Measurements from ENCODE around the gene VASP. TPM values are rescaled to one million over a fixed set of nuclear protein-coding genes. Genes with fewer than 3 reads are reported as not detected.

The VASP gene
- total and polyA plus RNA-seq, 2 of the 13 experiments (the other 11 are each of a cell fraction or from before 2014, with no cell fraction given): 41.8 to 67.1 TPM

DNA sequence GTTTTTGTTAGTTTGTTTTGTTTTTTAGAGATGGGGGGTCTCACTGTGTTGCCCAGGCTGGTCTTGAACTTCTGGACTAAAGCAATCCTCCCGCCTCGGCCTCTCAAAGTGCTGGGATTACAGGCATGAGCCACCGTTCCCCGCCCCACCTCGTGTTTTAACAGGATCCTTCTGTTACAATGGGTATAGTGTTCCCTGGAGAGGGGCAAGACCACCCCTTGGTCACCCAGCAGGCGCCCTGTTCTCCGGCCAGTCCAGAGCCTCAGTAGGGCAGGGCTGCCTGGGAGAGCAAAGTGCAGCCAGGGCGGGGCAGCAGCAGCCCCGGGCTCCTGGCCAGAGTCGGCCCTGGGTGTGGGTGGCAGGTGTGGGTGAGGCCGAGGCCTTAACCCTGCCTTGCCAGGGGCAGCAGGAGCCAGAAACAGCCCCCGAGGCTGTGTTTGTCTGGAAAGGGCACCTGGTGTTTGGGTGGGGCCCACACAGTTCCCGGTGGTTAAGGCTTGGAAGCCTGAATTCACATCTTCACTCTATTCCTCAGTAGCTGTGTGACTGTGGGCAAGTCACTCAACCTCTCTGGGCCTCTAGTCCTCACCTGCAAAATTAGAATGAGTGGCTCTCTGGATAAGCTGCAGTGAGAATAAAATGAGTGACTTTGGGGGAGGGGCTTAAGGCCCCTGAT, 7.2 kb downstream of the VASP start (continued):
- TF ChIP-seq GATA4 (IDR thresholded peaks at IDR 0.05; ENCODE audit: borderline replicate concordance, low read depth) (no peak), RORA (CRISPR knock-in tag; IDR thresholded peaks at IDR 0.05) (no peak), ZNF577 (CRISPR knock-in tag; IDR thresholded peaks at IDR 0.05; ENCODE audit: borderline replicate concordance, low read depth) (no peak), ZNF20 (CRISPR knock-in tag; IDR thresholded peaks at IDR 0.05) (no peak), ATF1 (CRISPR knock-in tag; IDR thresholded peaks at IDR 0.05) (no peak), SMAD9 (CRISPR knock-in tag; IDR thresholded peaks at IDR 0.05) (no peak), ZFP36 (IDR thresholded peaks at IDR 0.05; ENCODE audit: borderline replicate concordance, low read depth, low read length, partially characterized antibody) (peak; percentile 79), CENPX (CRISPR knock-in tag; IDR thresholded peaks at IDR 0.05) (no peak), ZMAT5 (CRISPR knock-in tag; IDR thresholded peaks at IDR 0.05; ENCODE audit: borderline replicate concordance, low read depth) (no peak), ZNF282 (IDR thresholded peaks at IDR 0.05; ENCODE audit: partially characterized antibody) (no peak), FOXC1 (CRISPR knock-in tag; IDR thresholded peaks at IDR 0.05; ENCODE audit: borderline replicate concordance) (no peak), HCFC1 (IDR thresholded peaks at IDR 0.05; ENCODE audit: low read depth, low read length) (no peak), YEATS2 (CRISPR knock-in tag; IDR thresholded peaks at IDR 0.05; ENCODE audit: borderline replicate concordance) (no peak; the same call in 1 of the 2 replicates), ZNF256 (CRISPR knock-in tag; conservative IDR thresholded peaks at IDR 0.05) (no peak; the same call in 1 of the 2 replicates), GTF3A (CRISPR knock-in tag; conservative IDR thresholded peaks at IDR 0.05) (no peak)
- TF ChIP-seq, protein P1, sequence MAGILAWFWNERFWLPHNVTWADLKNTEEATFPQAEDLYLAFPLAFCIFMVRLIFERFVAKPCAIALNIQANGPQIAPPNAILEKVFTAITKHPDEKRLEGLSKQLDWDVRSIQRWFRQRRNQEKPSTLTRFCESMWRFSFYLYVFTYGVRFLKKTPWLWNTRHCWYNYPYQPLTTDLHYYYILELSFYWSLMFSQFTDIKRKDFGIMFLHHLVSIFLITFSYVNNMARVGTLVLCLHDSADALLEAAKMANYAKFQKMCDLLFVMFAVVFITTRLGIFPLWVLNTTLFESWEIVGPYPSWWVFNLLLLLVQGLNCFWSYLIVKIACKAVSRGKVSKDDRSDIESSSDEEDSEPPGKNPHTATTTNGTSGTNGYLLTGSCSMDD (CRISPR knock-in tag; IDR thresholded peaks at IDR 0.05): no peak
- TF ChIP-seq, protein P2, sequence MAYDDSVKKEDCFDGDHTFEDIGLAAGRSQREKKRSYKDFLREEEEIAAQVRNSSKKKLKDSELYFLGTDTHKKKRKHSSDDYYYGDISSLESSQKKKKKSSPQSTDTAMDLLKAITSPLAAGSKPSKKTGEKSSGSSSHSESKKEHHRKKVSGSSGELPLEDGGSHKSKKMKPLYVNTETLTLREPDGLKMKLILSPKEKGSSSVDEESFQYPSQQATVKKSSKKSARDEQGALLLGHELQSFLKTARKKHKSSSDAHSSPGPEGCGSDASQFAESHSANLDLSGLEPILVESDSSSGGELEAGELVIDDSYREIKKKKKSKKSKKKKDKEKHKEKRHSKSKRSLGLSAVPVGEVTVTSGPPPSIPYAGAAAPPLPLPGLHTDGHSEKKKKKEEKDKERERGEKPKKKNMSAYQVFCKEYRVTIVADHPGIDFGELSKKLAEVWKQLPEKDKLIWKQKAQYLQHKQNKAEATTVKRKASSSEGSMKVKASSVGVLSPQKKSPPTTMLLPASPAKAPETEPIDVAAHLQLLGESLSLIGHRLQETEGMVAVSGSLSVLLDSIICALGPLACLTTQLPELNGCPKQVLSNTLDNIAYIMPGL (CRISPR knock-in tag; IDR thresholded peaks at IDR 0.05; ENCODE audit: borderline replicate concordance in 1 of 2, low read depth in 1 of 2): no peak
- TF ChIP-seq, protein P3, sequence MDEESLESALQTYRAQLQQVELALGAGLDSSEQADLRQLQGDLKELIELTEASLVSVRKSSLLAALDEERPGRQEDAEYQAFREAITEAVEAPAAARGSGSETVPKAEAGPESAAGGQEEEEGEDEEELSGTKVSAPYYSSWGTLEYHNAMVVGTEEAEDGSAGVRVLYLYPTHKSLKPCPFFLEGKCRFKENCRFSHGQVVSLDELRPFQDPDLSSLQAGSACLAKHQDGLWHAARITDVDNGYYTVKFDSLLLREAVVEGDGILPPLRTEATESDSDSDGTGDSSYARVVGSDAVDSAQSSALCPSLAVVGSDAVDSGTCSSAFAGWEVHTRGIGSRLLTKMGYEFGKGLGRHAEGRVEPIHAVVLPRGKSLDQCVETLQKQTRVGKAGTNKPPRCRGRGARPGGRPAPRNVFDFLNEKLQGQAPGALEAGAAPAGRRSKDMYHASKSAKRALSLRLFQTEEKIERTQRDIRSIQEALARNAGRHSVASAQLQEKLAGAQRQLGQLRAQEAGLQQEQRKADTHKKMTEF (CRISPR knock-in tag; IDR thresholded peaks at IDR 0.05): peak; percentile 86; the same call in 1 of the 2 replicates
- TF ChIP-seq, protein P4, sequence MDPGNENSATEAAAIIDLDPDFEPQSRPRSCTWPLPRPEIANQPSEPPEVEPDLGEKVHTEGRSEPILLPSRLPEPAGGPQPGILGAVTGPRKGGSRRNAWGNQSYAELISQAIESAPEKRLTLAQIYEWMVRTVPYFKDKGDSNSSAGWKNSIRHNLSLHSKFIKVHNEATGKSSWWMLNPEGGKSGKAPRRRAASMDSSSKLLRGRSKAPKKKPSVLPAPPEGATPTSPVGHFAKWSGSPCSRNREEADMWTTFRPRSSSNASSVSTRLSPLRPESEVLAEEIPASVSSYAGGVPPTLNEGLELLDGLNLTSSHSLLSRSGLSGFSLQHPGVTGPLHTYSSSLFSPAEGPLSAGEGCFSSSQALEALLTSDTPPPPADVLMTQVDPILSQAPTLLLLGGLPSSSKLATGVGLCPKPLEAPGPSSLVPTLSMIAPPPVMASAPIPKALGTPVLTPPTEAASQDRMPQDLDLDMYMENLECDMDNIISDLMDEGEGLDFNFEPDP (CRISPR knock-in tag; conservative IDR thresholded peaks at IDR 0.05): no peak
- TF ChIP-seq, protein P5, sequence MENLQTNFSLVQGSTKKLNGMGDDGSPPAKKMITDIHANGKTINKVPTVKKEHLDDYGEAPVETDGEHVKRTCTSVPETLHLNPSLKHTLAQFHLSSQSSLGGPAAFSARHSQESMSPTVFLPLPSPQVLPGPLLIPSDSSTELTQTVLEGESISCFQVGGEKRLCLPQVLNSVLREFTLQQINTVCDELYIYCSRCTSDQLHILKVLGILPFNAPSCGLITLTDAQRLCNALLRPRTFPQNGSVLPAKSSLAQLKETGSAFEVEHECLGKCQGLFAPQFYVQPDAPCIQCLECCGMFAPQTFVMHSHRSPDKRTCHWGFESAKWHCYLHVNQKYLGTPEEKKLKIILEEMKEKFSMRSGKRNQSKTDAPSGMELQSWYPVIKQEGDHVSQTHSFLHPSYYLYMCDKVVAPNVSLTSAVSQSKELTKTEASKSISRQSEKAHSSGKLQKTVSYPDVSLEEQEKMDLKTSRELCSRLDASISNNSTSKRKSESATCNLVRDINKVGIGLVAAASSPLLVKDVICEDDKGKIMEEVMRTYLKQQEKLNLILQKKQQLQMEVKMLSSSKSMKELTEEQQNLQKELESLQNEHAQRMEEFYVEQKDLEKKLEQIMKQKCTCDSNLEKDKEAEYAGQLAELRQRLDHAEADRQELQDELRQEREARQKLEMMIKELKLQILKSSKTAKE (CRISPR knock-in tag; IDR thresholded peaks at IDR 0.05; ENCODE audit: borderline replicate concordance): peak; percentile 66
